GM15510 (cell line): ENCODE data around the gene FOXN3.
A peak's percentile ranks its signal among the peaks of the same experiment; 100 is the strongest.

Experiments used
- POLR2A ChIP-seq: IDR thresholded peaks from 3 replicates; pipeline ENCODE4 v1.6.1; 2011; ENCODE audit warnings: borderline replicate concordance; ENCODE audit not compliant: insufficient read length; ENCODE audit errors: extremely low read depth

The FOXN3 gene

GRCh38 chr14:89166633-89167032 lies 250.4 kb downstream of the FOXN3 start:
- no peak for TF ChIP-seq POLR2A

GRCh38 chr14:89165189-89166181 lies 251.5 kb downstream of the FOXN3 start:
- TF ChIP-seq POLR2A = peak; percentile 15

DNA sequence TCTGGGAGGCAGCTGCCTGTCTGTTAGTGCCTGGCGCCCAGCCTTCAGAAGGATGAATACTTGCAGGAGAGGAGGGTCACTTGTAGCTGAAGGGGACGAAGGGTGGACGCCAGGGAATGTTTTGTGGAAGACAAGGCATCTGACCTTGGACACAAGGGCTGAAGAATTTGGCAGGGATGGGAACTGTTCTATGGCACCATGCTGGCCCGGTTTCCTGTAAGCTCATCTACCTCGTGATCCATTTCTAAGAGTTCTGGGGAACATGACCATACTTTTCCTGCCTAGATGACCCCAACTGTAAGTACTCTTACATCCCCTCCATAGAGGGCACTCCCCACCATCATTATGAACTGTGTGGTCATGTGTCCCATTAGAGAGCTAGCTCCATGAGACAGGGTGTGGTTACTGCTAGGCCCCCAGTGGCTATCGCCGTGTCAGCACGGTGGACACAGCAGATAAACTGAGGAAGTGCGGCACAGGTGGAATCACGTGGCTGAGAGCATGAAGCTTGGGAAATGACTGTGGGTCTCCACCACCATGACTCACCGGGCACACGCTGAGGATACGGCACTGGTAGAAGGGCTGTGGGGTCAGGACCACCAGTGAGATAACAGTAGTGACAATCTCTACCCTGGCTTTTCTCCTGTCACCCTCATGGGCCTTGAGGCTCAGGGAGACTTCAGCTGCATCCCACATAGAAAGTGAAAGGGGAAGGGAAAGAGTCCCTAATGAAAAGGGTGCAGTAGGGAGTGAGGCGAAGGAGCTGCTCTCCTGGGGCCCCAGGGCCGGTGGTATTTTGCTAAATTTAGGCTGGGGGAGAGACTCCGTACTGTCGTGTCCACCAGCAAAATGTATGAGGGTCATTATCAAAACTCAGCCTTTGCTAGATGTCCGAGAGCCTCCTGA lies 252.6 kb downstream of the FOXN3 start:
- TF ChIP-seq POLR2A = no peak

DNA sequence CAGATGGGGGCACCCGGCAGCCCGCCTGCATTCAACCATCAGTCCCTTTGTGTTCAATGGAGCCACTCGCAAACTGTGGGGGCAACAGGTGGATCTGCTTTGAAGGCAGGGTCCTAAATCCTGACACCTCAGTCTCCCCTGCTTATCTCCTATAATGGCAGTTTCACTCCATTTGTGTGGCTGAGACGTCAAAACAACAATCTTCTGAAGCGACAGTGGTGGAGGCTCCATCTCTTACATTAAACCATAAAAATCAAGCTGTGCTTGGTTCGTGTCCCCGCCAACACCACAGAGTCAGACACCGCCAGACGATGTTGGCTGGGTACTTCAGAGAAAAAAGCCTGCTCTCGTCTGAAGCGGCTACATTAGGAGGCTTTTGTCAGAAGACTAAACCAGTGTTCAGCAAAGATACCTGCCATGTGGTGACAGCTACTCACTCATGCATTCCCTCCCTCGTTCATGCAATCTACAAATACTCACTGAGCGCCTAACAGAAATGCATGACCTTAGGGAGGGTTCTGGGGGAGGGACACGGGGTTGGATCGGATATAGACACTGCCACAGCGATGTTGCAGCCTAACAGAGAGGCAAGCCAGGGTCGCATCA lies 253.9 kb downstream of the FOXN3 start:
- TF ChIP-seq POLR2A = no peak

- no peak for TF ChIP-seq POLR2A
These were observed 254.4 kb downstream of the FOXN3 start for GRCh38 chr14:89162586-89162985.

- TF ChIP-seq POLR2A = no peak
These were observed 256.6 kb downstream of the FOXN3 start for GRCh38 chr14:89160437-89160836.

GRCh38 chr14:89158701-89159100 lies 258.3 kb downstream of the FOXN3 start:
- no peak for TF ChIP-seq POLR2A

DNA sequence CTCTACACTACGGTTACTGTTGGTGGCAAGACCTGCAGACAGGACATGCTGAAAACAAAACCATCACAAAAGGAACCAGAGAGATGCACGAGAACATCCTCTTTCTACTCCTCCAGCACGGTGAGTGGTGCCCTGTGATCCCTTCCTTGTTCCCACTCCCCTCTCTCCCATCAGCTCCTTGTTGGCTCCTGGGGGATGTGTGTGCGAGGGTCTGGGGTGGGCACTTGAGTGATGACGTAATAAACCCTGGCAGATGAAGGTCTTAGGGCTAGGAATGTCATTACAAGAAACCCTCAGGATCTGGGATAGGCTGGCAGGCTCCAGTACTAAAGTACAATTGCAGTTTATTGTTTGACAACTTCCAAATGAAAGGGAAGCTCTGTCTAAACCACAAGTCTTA lies 261.5 kb downstream of the FOXN3 start:
- no peak for TF ChIP-seq POLR2A

- TF ChIP-seq POLR2A = no peak
These were observed 270.8 kb downstream of the FOXN3 start for GRCh38 chr14:89146274-89146673.

DNA sequence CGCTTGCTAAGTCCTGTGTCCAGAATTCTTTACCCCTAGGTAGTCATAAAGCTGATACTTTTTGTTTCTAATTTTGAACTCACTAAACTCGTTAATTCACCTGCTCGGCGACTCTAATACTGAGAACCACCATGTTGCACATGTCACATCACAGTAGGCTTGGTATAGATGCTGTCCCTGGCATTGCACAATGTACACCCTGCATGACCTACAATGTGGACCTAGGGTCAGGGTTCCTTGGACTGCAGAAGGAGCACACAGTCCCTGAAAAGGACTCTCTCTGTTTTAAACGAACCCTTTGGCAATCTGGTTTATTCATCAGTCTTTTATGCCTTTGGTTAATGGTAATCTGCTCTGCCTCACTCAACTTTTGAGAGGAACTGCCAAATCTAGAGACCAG lies 272.4 kb downstream of the FOXN3 start:
- no peak for TF ChIP-seq POLR2A

DNA sequence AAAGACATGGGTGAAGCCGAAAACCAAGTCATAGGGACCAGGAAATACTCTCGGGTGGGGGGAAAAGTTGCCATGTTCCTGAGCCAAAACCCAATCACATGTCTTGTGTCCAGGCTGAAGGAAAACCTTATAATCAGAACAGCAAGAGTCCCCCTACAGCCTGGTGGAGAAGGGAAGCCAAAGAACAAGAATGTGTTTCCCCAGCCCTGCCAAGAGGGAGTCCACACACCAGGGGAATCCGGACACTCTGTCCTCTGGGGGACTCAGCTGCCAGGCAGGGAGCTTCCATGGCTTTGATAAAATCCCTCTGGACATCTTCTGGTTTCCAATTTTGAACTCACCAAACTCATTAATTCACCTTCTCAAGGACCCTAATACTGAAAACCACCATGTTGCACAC lies 273.0 kb downstream of the FOXN3 start:
- TF ChIP-seq POLR2A = no peak

- no peak for TF ChIP-seq POLR2A
These were observed 273.4 kb downstream of the FOXN3 start for GRCh38 chr14:89143595-89143994.

DNA sequence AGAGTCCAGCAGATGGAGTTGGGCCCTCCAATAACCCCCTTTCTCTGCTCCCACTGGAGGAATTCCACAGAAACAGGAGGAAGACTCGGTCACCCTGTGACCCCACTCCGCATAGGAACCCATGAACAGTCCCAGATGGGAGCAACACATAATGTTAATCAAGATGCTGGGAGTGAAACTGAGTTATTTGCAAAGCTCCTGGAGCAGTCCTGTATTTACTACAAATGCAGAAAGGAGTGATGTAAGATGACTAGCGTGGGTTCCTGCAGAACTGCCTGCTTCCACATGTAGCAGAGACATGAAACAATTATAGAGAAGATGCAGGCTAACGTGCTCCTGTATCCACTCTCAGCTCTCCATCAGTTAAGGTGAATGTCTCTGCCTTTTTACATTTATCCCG lies 274.7 kb downstream of the FOXN3 start:
- TF ChIP-seq POLR2A = no peak

GRCh38 chr14:89141862-89142261 lies 275.2 kb downstream of the FOXN3 start:
- no peak for TF ChIP-seq POLR2A

GRCh38 chr14:89140326-89140725 lies 276.7 kb downstream of the FOXN3 start:
- no peak for TF ChIP-seq POLR2A
